ENCODE results near the gene KDM7A.
"Not testable (repeated sequence)": the region's sequence is repeated elsewhere in the genome, so short reads cannot be mapped to it uniquely, and the experiment has no call there.

The KDM7A gene

DNA sequence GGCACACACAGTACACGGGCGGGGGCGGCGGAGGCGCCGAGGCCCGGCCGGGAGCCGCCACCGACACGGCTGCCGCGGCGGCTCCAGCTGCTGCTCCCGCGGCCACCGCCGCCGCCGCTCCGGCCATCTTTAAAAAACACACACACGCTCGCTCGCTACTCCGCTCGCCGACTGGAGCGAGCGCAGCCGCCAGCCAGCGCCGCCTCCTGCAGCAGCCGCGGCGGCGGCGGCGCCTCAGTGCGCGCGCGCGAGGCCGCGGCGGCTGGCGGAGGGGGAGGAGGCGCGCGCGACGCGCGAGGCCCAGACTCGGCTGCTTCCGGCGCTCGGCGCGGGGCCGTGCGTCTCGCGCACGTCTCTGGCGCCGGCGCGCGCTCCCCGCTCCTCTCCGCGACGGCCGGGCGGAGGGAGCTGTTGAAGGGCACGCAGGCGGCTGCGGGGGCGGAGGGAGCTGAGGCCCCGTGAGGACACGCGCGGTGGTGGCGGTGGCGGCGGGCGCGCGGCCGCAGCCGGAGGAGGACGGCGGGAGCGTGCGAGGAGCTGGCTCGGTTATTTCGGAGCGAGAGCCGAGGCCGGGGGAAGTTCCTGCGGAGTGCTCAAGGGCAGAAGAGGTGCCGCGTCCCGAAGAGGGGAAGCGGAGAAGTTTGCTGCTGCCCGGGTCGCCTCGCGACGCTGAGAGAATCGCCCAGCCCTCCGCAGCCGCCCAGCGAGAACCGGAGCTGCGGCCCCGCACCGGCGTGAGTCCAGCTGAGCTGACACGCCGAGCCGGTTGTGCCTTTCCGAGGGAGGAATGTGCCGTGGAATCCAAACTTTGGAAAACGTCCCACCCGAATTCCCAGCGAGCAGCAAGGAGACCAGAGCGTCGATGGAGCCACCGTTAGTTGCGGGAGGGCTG lies at the start of gene KDM7A:
Gene KDM7A, minus strand, starts transcription at position 173 of the 892 bp plus-strand sequence. Its CDS starts 46 bp downstream, at position 127.
- in situ Hi-C loops (cut with MboI; ENCODE audit: low sequenced_read_pairs), result no loop called here

- in situ Hi-C loops (cut with MboI; ENCODE audit: low sequenced_read_pairs), result no loop called here
These were observed 48.9 kb upstream of the KDM7A start for GRCh38 chr7:140225562-140226249.

DNA sequence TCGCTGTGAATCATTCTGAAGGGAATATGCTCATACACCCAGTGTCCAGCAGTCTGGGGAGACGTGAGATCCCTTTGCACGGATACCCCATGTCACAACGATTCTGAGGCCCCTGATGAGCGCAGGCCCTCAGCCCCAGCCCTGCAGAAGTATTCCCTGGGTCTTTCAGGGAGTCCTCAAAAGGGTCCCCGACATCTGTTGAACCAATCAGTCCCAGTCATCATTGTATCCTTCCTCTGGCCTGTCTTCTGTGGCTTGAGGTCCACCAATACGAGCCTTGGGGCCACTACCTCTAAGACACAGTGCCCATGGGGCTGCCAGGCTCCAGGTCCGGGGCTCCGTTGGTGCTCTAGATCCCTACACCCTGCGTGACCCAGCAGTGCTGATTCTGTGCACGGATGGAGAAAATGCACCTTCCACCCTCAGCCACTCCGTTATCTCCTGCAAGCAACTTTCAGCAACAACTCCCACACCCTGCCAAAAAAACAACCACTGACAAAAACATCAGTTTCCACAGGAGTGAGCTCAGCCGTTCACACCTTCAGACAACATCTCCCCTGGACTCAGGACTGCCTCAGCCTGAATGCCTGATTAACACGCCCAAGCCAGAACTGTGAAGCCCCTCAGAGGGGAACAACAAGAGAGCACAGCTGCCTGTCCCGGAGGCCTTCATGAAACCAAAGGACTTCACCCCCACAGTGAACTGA lies 46.9 kb upstream of the KDM7A start:
- in situ Hi-C loops (cut with MboI; ENCODE audit: low sequenced_read_pairs), result no loop called here

DNA sequence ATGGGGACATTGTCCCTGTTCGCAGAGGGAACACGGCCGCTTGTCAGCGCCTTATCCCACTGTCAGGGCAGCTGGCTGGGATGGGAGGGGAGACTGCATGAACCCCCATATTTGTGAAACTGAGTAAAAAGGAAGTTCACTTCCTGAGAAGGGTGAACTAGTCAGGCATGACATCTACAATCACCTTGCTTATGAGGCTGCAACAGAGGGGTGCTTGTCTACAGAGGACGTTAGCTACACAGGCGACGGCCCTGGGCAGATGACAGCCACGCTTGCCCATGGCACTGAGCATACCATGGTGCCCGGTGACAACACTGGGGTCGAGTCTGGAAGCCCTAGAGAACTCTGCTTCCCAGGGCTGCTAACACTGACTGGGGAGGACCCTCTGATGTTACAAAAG lies 46.0 kb upstream of the KDM7A start:
- in situ Hi-C loops (cut with MboI; ENCODE audit: low sequenced_read_pairs), result no loop called here

DNA sequence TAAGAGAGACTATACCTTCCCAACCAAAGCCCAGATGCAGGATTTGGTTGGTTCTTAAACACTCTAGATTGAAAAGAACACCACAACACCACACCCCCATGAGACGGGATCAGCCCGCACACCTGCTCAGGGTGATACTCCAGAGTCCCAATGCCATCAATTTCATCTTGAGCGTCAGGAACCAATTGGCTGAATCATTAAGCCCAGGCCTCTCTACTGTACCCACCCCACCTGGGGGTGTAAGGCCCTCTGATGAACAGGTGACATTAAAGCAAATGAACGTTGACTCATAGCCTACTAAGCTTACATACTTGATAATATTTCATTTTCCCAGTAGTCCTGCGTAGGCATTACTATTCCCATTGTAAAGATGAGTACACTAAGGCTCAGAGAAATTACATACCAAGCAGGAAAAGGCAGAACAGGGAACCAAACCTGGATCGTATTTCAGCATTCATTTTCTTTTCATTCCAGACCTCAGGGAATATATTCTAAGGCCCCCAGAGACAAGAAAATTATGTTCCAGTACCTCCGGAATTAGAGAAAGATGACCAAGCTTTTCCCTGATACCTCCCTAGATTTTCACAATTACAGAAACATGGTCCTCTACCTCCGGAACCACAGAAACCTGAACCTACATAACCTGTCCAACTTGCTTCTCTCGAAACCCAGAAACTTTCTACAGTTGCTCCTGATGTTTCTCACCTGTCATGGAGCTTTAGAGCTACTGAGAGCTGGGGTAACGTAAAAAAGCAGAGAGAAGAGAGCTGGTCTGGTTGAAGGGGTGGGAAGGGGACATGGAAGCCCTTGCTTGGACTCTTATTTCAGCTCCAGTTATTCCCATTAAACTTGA lies 43.1 kb upstream of the KDM7A start:
- in situ Hi-C loops (cut with MboI; ENCODE audit: low sequenced_read_pairs), result no loop called here

DNA sequence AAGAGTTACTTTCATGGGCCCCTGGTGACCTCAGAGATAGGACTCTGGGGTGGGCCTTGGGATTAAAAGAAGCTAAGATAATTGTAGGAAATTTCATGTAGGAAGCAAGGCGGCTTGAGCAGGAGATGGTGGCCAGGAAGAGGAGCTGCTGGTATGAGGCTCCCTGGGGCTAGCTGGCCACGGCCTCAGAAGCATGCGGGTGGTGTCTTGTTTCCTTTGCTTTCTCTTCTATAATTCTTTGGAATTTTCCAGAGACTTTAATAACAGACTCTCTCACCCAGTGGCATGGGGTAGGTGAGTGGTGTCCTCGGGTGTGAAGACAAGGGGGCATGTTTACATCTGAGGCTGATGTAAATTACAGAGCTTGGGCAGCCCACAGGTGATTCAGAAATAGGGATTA lies 41.9 kb upstream of the KDM7A start:
- in situ Hi-C loops (cut with MboI; ENCODE audit: low sequenced_read_pairs), result no loop called here

DNA sequence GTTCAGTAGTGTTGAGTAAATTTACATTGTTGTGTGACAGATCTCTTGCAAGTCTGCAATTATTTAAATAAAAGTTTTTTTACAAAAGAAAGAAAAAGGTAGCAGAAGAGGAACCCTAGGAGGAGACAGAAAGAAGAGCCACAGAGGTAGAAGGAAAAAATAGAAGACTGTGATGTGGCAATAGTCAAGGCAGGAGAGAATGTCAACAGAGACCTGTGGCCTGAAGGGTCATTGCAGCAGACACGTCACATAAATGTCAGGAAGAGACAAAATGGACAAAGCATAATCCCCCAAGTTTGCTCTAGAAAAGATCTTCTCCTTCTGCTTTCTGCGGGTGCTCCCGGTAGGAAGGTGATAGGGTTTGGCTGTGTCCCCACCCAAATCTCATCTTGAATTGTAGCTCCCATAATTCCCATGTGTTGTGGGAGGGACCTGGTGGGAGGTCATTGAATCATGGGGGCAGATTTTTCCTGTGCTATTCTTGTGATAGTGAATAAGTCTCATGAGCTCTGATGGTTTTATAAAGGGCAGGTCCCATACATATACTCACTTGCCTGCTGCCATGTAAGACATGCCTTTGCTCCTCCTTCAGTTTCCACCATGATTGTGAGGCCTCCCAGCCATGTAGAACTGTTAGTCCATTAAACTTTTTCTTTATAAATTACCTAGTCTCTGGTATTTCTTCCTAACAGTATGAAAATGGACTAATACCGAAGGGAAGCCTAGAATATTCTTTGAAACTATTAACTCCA lies 41.1 kb upstream of the KDM7A start:
- in situ Hi-C loops (cut with MboI; ENCODE audit: low sequenced_read_pairs), result no loop called here

DNA sequence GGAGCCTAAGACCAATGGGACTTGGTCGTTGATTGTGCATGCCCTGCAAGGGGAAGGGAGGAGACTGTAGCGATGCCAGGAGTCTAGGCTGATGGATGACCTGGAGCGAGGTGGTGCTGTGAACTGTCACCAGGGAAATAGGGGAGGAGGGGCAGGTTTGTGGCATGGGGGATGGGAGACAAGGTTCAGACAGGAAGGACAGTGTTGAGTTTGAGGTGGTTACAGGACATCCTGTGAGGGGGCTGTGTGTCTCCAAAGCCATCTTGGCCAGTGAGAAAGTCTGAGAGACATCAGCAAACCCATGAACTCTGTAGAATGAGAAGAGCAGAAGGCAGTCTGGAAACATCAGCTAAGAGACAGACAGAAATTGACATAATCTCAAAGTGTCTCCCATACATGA lies 38.5 kb upstream of the KDM7A start:
- in situ Hi-C loops (cut with MboI; ENCODE audit: low sequenced_read_pairs), result no loop called here

DNA sequence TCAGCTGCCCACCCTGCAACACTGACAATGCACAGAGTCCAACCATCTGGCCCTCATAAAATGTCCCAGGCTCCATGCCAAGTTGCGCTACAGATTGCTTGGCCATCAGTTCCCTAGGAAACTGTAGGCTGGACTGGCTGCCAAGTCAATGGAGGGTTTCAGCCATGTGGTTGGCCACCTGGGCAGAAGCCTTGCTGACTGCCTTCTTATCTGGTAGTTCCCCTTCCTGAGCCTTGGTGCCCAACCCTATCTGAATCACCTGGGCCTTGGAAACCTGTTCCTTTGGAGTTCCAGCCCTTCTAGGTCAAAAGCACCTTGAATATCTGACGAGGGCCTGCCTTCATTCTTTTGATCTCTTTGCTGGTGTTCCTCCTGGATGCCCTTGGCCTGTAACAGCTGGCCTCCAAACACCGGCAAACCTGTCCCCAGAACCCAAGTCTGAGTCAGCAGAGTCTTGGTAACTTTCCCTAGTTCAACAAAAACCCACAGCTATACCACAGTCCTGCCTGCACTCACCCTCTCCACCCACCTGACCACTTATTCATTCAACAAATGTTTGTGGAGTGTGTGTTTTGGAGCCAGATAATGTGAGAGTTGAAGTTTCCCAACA lies 37.4 kb upstream of the KDM7A start:
- in situ Hi-C loops (cut with MboI; ENCODE audit: low sequenced_read_pairs), result no loop called here

DNA sequence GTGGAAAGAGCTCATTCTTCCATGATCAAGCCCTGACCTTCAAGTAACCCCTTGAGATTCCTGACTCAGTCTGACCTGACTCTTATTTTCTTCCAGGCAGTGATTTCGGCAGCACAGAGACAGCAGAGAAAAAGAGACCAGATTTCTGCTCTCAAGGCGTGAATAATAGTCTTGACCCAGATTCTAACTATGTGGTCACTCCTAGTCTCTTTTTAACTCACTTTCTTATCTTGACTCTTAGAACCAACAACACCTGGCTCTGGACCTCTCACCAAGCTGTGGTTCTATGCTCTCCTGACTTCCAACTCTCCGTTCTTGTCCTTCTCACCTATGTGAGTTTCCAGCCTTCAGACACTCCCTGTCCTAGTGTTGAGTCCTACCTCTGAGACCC lies 36.9 kb upstream of the KDM7A start:
- in situ Hi-C loops (cut with MboI; ENCODE audit: low sequenced_read_pairs), result no loop called here

- in situ Hi-C loops (cut with MboI; ENCODE audit: low sequenced_read_pairs), result no loop called here
These were observed 35.5 kb upstream of the KDM7A start for GRCh38 chr7:140212100-140212881.

GRCh38 chr7:140211698-140212097 lies 34.9 kb upstream of the KDM7A start:
- in situ Hi-C loops (cut with MboI; ENCODE audit: low sequenced_read_pairs), result no loop called here

DNA sequence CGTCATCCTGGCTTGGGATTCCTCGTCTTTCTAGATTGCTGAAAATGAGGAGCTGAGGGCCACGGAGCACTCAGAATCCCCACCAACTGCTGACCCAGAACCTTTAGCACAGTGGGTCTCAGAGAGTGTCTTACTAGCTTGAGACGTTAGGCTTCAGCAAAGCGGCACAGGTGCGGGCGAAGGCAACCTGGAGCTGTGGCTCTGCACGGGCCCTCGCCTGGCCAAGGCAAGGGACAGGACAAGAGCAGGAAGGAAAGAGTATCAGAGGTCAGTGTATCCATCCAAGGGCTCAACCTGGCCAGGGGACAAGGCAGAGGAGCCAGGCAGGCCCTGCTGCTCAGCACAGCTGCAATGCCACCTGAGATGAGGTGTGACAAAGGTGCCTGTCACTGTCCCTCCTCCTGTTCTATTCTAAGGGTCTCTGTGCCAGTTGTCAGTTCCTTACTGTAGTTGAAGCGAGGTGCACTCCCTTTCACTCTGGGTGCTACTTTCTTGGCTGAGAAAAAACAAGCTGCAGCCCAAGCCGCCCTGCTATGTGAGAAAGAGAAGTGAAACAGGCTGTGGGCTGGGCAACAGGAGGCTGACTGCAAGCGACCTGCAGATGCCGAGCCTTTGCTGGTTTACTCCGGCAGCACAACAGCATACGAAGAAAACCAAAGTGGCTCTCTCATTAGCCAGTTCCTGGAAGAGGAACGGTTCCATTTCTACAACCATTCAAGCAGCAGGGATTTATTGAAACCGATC lies 33.3 kb upstream of the KDM7A start:
- in situ Hi-C loops (cut with MboI; ENCODE audit: low sequenced_read_pairs), result no loop called here

- in situ Hi-C loops (cut with MboI; ENCODE audit: low sequenced_read_pairs), result no loop called here
These were observed 30.0 kb upstream of the KDM7A start for GRCh38 chr7:140206616-140207389.

DNA sequence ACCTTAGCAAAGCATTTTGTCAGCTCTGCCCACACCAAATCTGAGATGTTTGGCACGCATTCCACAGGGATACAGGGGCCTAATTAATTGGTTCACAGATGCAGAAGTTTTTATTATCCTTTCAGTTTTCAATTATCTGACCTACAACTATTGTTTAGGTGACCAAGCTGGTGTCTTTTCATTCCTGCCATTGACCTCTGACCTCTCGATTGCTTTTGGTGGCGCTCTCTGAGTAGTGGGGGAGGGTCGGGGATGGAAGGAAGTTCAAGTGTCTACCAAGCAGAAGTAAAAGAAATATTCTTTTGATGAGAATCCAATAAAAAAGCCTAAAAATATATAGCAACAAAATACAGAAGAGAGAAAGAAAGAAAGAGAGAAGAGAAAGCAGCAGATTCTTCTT lies 28.8 kb upstream of the KDM7A start:
- in situ Hi-C loops (cut with MboI; ENCODE audit: low sequenced_read_pairs), result no loop called here

GRCh38 chr7:140203556-140203955 lies 26.8 kb upstream of the KDM7A start:
- in situ Hi-C loops (cut with MboI; ENCODE audit: low sequenced_read_pairs), result no loop called here

- in situ Hi-C loops (cut with MboI; ENCODE audit: low sequenced_read_pairs), result not testable (repeated sequence)
These were observed 26.2 kb upstream of the KDM7A start for GRCh38 chr7:140202942-140203341.
